Urinary bladder (tissue), 4 donors: Measurements from ENCODE around the gene SF3B2. TPM values are rescaled to one million over a fixed set of nuclear protein-coding genes. Genes with fewer than 3 reads are reported as not detected.
"Not testable (repeated sequence)": the region's sequence is repeated elsewhere in the genome, so short reads cannot be mapped to it uniquely, and the experiment has no call there.

Experiments used
- DNase-seq: peaks from one replicate; pipeline ENCODE4 v3.0.0-alpha.2; 2015; ENCODE audit errors: extremely low spot score
- H3K27ac ChIP-seq: one replicate; pipeline ENCODE4 v1.5.1; 2013; ENCODE audit warnings: low read depth, mild to moderate bottlenecking, moderate library complexity
- H3K36me3 ChIP-seq: one replicate; pipeline ENCODE4 v1.6.1; 2013; ENCODE audit warnings: mild to moderate bottlenecking, moderate library complexity; ENCODE audit not compliant: insufficient read depth
- H3K4me1 ChIP-seq: one replicate; pipeline ENCODE4 v1.6.1; 2013; ENCODE audit warnings: mild to moderate bottlenecking, moderate library complexity; ENCODE audit not compliant: insufficient read depth
- H3K4me3 ChIP-seq: one replicate; pipeline ENCODE4 v1.5.1; 2013; ENCODE audit warnings: low read depth, low read length
- WGBS: extraction: QIAGEN DNeasy Blood & Tissue Kit; methylation state at CpG from one replicate; pipeline ENCODE4 v1.1.7; 2013; 5-methylcytosine and 5-hydroxymethylcytosine counted together
- polyA plus RNA-seq: library from polyadenylated mRNA; stranded (reverse); fragments of 200-250 nt; gene quantifications from one replicate; pipeline ENCODE4 v1.2.3, GENCODE V29; 2013
- total RNA-seq: library from RNA; depleted of rRNA; stranded (reverse); fragments of >200 nt; gene quantifications from one replicate; pipeline ENCODE4 v1.2.3, GENCODE V29; 2014
- donor health status: healthy with polysubstance abuse.
- donor health status: healthy.

The SF3B2 gene
- total RNA-seq (77.2 TPM), polyA plus RNA-seq (142 TPM)

GRCh38 chr11:66051766-66052663 lies at the start of gene SF3B2:
TSS of gene SF3B2 (plus strand) at chr11:66052364. CDS start at chr11:66052385, 21 bp downstream.
- Histone ChIP-seq H3K4me3 (peak within 1 kb of the TSS; percentile 86), H3K27ac (peak within 1 kb of the TSS; percentile 48), H3K4me1 (no peaks in the 10 kb centered on the region), H3K36me3 (peaks cover 4% of the 10 kb centered on the region)
- peak; percentile 90 for DNase-seq
- WGBS, result under 1% methylated on average over 84 of the region's 84 CpGs

- peak overlapping the region; percentile 75 for H3K4me3 ChIP-seq
- H3K27ac ChIP-seq, result peak overlapping the region; percentile 40
- H3K36me3 ChIP-seq, result peaks cover 3% of the 10 kb centered on the region
- WGBS, result under 1% methylated on average over 40 of the region's 40 CpGs
- no peak for DNase-seq
- H3K4me1 ChIP-seq, result no peaks in the 10 kb centered on the region
These were observed 49.4 kb upstream of the SF3B2 start for GRCh38 chr11:66002648-66003225.

GRCh38 chr11:66003291-66003690 lies 48.9 kb upstream of the SF3B2 start:
- H3K36me3 ChIP-seq, result peaks cover 3% of the 10 kb centered on the region
- H3K4me1 ChIP-seq, result no peaks in the 10 kb centered on the region
- peak overlapping the region; percentile 75 for H3K4me3 ChIP-seq
- DNase-seq, result no peak
- no peak overlapping the region for H3K27ac ChIP-seq
- WGBS, result 81% methylated on average over 6 of the region's 6 CpGs

GRCh38 chr11:66004186-66004585 lies 48.0 kb upstream of the SF3B2 start:
- Histone ChIP-seq H3K4me3 (no peak overlapping the region), H3K27ac (no peak overlapping the region), H3K36me3 (no peaks in the 10 kb centered on the region), H3K4me1 (no peaks in the 10 kb centered on the region)
- WGBS, result 87% methylated on average over 4 of the region's 4 CpGs
- no peak for DNase-seq

- Histone ChIP-seq H3K36me3 (no peaks in the 10 kb centered on the region), H3K4me1 (no peaks in the 10 kb centered on the region), H3K27ac (no peak overlapping the region), H3K4me3 (no peak overlapping the region)
- 87% methylated on average over 13 of the region's 13 CpGs for WGBS
- DNase-seq, result no peak
These were observed 45.9 kb upstream of the SF3B2 start for GRCh38 chr11:66006134-66006890.

- WGBS, result 86% methylated on average over 4 of the region's 4 CpGs
- no peaks in the 10 kb centered on the region for H3K36me3 ChIP-seq
- DNase-seq, result no peak
- H3K4me3 ChIP-seq, result no peak overlapping the region
- no peak overlapping the region for H3K27ac ChIP-seq
- no peaks in the 10 kb centered on the region for H3K4me1 ChIP-seq
These were observed 45.3 kb upstream of the SF3B2 start for GRCh38 chr11:66006891-66007176.

GRCh38 chr11:66007201-66007634 lies 44.9 kb upstream of the SF3B2 start:
- no peak overlapping the region for H3K27ac ChIP-seq

GRCh38 chr11:66008095-66008467 lies 44.1 kb upstream of the SF3B2 start:
- H3K27ac ChIP-seq, result no peak overlapping the region
- WGBS, result 68% methylated on average over 2 of the region's 2 CpGs
- no peaks in the 10 kb centered on the region for H3K4me1 ChIP-seq
- no peaks in the 10 kb centered on the region for H3K36me3 ChIP-seq
- no peak for DNase-seq
- no peak overlapping the region for H3K4me3 ChIP-seq

More at GRCh38 chr11:66007201-66007634, 44.9 kb upstream of the SF3B2 start:
- WGBS, result 47% methylated on average over 5 of the region's 5 CpGs
- no peak for DNase-seq
- Histone ChIP-seq H3K4me3 (no peak overlapping the region), H3K36me3 (no peaks in the 10 kb centered on the region), H3K4me1 (no peaks in the 10 kb centered on the region)

- no peaks in the 10 kb centered on the region for H3K36me3 ChIP-seq
- no peak overlapping the region for H3K27ac ChIP-seq
- no peak for DNase-seq
- no peak overlapping the region for H3K4me3 ChIP-seq
- no peaks in the 10 kb centered on the region for H3K4me1 ChIP-seq
- 49% methylated on average over 10 of the region's 10 CpGs for WGBS
These were observed 43.6 kb upstream of the SF3B2 start for GRCh38 chr11:66008468-66009101.

- WGBS, result 66% methylated on average over 4 of the region's 4 CpGs
- H3K36me3 ChIP-seq, H3K4me3 ChIP-seq, H3K27ac ChIP-seq, DNase-seq, H3K4me1 ChIP-seq: not testable (repeated sequence)
These were observed 42.1 kb upstream of the SF3B2 start for GRCh38 chr11:66010036-66010435.

- no peak for DNase-seq
- Histone ChIP-seq H3K4me1 (no peaks in the 10 kb centered on the region), H3K27ac (no peak overlapping the region), H3K36me3 (no peaks in the 10 kb centered on the region), H3K4me3 (no peak overlapping the region)
- 40% methylated on average over 14 of the region's 14 CpGs for WGBS
These were observed 40.9 kb upstream of the SF3B2 start for GRCh38 chr11:66011239-66011784.

GRCh38 chr11:66011785-66012303 lies 40.3 kb upstream of the SF3B2 start, which contains the start of gene CST6:
TSS of gene CST6 (plus strand) at chr11:66012008. CDS start at chr11:66012045, 37 bp downstream.
- Histone ChIP-seq H3K36me3 (no peaks in the 10 kb centered on the region), H3K4me3 (no peak within 1 kb of the TSS), H3K27ac (no peak within 1 kb of the TSS), H3K4me1 (no peaks in the 10 kb centered on the region)
- 7% methylated on average over 61 of the region's 61 CpGs for WGBS
- DNase-seq, result no peak

GRCh38 chr11:66012371-66012945 lies 39.7 kb upstream of the SF3B2 start:
- Histone ChIP-seq H3K36me3 (no peaks in the 10 kb centered on the region), H3K4me1 (no peaks in the 10 kb centered on the region), H3K27ac (no peak overlapping the region), H3K4me3 (no peak overlapping the region)
- no peak for DNase-seq
- WGBS, result 59% methylated on average over 12 of the region's 12 CpGs
